NCI-H1048 (cell line): Measurements from ENCODE around the gene THBD.

Source experiments
- DNase-seq: peaks from one replicate; lab custom pipeline; 2025; lab: John Stamatoyannopoulos, UW

Gene THBD, protein sequence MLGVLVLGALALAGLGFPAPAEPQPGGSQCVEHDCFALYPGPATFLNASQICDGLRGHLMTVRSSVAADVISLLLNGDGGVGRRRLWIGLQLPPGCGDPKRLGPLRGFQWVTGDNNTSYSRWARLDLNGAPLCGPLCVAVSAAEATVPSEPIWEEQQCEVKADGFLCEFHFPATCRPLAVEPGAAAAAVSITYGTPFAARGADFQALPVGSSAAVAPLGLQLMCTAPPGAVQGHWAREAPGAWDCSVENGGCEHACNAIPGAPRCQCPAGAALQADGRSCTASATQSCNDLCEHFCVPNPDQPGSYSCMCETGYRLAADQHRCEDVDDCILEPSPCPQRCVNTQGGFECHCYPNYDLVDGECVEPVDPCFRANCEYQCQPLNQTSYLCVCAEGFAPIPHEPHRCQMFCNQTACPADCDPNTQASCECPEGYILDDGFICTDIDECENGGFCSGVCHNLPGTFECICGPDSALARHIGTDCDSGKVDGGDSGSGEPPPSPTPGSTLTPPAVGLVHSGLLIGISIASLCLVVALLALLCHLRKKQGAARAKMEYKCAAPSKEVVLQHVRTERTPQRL

GRCh38 chr20:23049201-23050075, at the start of gene THBD:
TSS of gene THBD (minus strand) at chr20:23049672. CDS start at chr20:23049504, 168 bp downstream.
- no peak for DNase-seq

- no peak for DNase-seq
Measured at GRCh38 chr20:23097636-23098580, 48.4 kb upstream of the THBD start.

- DNase-seq, result no peak
Measured at GRCh38 chr20:23096986-23097520, 47.6 kb upstream of the THBD start.

- no peak for DNase-seq
Measured at GRCh38 chr20:23096097-23096496, 46.6 kb upstream of the THBD start.

DNA sequence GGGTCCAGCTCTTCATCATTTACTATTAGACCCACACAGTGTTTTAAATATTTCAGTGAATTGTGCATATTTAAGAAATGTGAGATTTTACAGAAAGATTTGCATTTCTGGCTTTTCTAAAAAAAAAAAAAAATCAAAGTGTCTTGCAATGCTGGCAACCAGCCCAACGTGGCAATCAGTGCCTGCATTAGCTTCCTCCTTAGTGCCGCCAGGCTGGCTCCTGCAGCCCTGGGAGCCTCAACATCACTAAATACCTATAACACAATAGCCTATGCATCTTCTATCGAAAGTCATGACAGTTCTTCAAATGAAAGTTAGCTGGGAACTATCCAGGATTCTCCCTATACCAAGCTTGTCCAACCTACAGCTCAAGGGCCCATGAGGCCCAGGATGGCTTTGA, 46.0 kb upstream of the THBD start:
- DNase-seq, result no peak

DNA sequence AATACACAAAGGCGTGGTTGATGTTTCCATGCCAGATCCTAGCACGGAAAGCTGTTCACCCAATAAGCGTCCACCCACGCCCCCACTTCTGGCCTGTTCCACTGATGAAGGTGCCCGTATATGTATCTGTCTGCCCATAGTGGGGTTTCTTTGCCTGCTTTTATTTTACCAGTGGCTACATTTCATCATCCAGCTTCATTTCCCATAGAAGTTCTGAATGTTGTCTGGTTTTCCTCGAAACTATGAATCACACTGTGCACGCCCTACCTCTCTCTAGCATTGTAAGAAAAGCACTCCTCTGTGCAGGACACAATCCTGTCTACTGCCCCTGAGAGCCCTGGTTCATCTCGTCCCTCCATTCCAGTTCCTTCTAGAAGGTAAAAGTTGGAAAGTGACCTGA, 45.5 kb upstream of the THBD start:
- no peak for DNase-seq

- DNase-seq, result no peak
Measured at GRCh38 chr20:23094213-23094896, 44.9 kb upstream of the THBD start.

DNA sequence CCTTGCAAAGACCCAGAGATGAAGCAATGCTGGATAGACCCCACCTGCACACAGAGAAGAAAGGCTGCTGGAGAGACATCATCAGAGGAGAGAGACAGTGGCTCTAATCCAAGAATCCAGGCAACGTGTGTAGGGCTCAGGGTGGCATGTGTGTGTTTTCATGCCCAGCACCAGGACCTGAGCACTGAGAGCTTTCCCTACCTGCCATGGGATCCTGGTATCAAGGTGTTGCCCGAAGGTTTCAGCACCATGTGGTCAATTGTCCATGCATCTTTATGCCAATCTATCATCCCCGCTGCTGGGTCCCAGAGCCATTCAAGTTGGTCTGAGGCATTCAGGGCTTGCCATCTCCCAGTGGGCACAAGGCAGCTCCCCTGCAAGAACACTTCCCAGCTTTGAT, 44.1 kb upstream of the THBD start:
- no peak for DNase-seq

GRCh38 chr20:23092861-23093495, 43.5 kb upstream of the THBD start:
- no peak for DNase-seq

DNA sequence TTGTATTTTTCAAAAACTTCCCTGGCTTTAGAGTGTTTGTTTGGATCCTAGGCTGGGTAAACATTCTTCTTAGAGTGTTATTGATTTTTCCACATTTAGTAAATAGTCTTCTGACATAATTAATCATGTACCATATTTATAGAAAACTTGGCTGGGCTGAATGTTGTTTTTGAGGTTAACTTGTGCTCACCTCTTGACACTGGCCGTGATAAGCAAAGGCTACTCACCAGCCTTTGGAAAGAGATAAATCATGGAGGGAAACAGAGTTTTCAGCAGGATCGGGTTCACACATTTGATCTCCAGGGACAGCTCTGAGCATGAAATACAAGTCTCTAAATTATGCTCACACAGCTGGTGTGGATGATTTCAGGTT, 42.9 kb upstream of the THBD start:
- DNase-seq, result no peak

DNA sequence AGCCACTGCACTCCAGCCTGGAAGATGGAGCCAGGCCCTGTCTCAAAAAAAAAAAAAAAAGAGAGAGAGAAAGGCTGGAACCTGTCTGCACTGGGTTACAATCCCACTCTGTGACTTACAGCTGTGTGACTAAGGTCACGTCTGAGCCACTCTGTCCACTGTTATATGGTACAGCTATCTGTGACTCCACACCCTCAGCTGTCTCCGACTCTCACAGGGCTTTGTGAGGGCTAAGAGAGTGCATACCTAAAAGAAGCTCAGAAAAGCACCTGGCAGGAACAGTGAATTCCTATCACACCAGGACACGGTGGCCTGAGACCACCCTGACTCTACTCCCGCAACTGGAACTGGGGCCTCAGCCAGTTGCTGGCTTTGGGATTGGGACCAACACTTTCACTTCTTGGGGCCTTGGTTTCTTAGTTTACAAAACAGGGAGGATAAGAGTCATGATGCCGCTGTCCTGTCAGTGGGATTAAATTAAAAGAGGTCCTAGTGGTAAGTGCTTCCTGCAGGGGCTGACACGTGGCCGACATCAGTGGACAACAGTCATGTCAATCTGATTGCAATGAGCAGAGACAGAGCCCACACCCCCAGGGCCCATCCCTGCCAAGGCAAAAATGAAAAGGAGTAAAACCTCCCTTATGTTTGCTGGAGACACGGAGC, 42.4 kb upstream of the THBD start:
- DNase-seq, result no peak

DNA sequence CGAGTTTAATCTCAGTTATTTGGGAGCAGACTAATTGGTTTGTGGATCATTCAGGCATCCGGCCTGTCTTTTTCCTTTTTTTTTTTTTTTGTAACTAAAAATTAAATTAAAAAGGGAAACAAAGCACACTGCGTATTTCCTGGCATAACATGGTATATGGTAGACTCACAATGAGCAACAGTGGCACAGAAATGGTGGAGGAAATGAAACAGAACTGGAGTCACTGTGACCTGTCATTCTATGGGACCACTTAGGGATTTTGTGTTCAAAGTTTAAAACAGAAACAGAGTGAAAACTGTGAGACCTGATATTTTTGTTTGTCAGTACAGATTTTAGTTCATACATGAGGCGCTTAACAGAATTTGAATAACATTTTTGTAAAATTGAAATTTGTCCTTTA, 41.4 kb upstream of the THBD start:
- no peak for DNase-seq

- no peak for DNase-seq
Measured at GRCh38 chr20:23090147-23090546, 40.7 kb upstream of the THBD start.

GRCh38 chr20:23088866-23089265, 39.4 kb upstream of the THBD start:
- no peak for DNase-seq

DNA sequence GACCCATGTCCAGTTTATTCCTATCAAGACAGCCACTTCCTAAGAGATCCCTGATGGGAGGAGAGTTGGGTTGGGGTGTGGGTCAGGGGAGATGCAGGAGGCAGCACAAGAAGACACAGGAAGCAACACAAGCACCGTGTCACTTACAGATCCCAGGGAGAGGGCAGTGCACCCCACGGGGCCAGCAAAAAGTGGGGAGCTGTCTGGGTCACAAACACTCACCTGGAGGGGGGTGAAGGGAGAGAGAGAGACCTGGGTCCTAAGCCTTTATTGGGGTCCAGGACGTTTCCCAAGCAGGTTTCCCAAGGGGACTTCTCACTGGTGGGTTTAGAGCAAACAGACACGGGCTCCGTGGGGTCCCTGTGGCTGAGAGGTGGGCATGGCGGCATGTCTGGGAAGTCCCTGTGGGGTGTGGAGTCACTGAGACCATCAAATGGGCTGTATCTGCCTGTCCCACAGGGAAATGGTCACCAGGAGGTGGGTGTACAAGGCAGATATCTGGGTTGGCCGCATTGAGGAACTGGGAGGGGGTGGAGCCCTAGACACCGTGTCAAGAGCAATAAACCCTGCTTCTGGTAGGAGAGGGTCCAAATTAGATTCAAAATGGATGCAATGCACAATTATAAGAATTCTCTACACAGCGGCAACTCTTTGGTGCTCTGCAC, 38.2 kb upstream of the THBD start:
- DNase-seq, result no peak

DNA sequence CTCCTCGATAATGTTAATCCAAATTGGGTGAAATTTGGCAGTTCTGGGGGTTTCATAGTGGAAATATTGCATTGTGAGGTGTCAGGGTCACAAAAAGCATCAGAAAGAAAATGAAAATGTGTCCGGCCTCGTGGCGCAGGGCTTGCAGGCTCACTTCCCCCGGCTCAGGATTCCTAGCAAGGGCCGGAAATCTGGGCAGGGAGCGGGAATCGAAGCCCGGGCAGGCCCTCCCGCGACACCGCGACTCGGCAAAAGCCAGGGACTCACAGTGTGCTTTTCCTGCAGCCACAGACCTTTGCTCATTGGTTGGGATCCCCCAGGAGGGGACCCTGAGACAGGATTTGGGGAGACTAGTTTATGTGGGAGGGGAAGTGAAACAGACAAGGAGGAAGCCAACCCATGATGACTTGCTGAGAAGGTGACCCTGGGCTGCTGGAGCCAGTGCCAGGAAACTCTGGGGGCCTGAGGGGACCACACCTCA, 37.5 kb upstream of the THBD start:
- DNase-seq, result no peak

DNA sequence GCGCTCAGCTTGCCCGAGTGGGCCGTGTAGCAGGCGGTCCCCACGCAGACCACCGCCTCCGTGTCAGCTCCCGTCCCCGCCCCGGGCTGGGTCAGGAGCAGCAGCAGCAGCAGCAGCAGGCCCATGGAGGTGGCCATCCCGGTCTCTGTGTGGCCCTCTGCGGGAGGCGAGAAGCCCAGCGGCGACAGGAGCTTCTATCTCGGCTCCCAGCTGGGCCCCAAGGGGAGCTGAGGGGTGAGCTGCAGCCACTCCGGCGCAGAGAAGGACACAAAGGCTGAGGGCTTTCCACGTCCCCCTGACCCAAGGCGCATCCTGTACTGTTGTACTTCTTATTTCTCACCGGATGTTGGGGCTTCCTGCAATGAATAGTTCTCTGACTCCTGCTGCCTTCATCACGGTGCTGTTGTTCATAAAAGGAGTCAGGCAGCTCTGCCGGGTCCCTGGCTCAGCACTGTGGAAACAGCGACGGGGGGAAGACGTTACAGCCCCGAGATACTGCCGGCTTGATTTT, 36.6 kb upstream of the THBD start, which contains the start of gene CD93:
TSS of gene CD93 (minus strand) at position 269 of the 511 bp plus-strand sequence. CDS start at position 137, 132 bp downstream.
- no peak for DNase-seq

GRCh38 chr20:23085436-23086055, 36.1 kb upstream of the THBD start:
- no peak for DNase-seq
